Small intestine (tissue), 7 donors: ENCODE measurements around the gene AMELY. TPM values are rescaled to one million over a fixed set of nuclear protein-coding genes. Genes with fewer than 3 reads are reported as not detected.
"Not testable (repeated sequence)": the region's sequence is repeated elsewhere in the genome, so short reads cannot be mapped to it uniquely, and the experiment has no call there.

Experiments used
- DNase-seq, 2 donors: peaks; one replicate each; pipeline versions ENCODE4 v3.0.0 to v3.0.0-alpha.2; 2013
- FAIRE-seq: peaks from 2 replicates; lab custom pipeline; 2012; peaks lifted over from hg19 to GRCh38; lab: Jason Lieb, UNC
- H3K27ac ChIP-seq, 3 donors: one replicate each; pipeline ENCODE4 v1.5.1; 2013; ENCODE audit warnings: low read length in 2 of 3, mild to moderate bottlenecking in 2 of 3, control low read depth in 1 of 3, inconsistent platforms in 1 of 3, low read depth in 1 of 3, moderate library complexity in 1 of 3
- H3K27me3 ChIP-seq, 3 donors: one replicate each; pipeline ENCODE4 v1.6.1; 2013; ENCODE audit warnings: low read length in 3 of 3, inconsistent platforms in 1 of 3; ENCODE audit not compliant: control insufficient read depth in 3 of 3, insufficient read depth in 3 of 3
- H3K36me3 ChIP-seq, 3 donors: one replicate each; pipeline ENCODE4 v1.6.1; 2013; ENCODE audit warnings: low read length in 3 of 3, inconsistent platforms in 1 of 3, low read depth in 1 of 3, mild to moderate bottlenecking in 1 of 3, moderate library complexity in 1 of 3; ENCODE audit not compliant: control insufficient read depth in 3 of 3, insufficient read depth in 2 of 3
- H3K4me1 ChIP-seq, 3 donors: one replicate each; pipeline ENCODE4 v1.6.1; 2013; ENCODE audit warnings: low read length in 2 of 3, inconsistent platforms in 1 of 3, low read depth in 1 of 3, mild to moderate bottlenecking in 1 of 3, moderate library complexity in 1 of 3; ENCODE audit not compliant: control insufficient read depth in 3 of 3, insufficient read depth in 2 of 3
- H3K4me3 ChIP-seq, 3 donors: one replicate each; pipeline ENCODE4 v1.5.1; 2013; ENCODE audit warnings: low read length in 3 of 3, control low read depth in 1 of 3, inconsistent platforms in 1 of 3, low read depth in 1 of 3, mild to moderate bottlenecking in 1 of 3, moderate library complexity in 1 of 3
- H3K9me3 ChIP-seq, 2 donors: one replicate each; pipeline ENCODE4 v1.6.1; 2013; ENCODE audit warnings: low read depth in 1 of 2, low read length in 1 of 2; ENCODE audit not compliant: control insufficient read depth in 2 of 2, insufficient read depth in 1 of 2
- WGBS, 3 donors: extraction: QIAGEN DNeasy Blood & Tissue Kit; methylation state at CpG; one replicate each; pipeline ENCODE4 v1.1.7; 2013; 5-methylcytosine and 5-hydroxymethylcytosine counted together
- polyA plus RNA-seq, 4 donors: library from polyadenylated mRNA; stranded (reverse) in 3 of 4; unstranded in 1 of 4; fragments of 200-250 nt in 3 of 4; fragments of 120-200 nt in 1 of 4; gene quantifications; one replicate each; pipeline versions ENCODE4 v1.2.1 to v1.2.3, GENCODE V29; 2013
- donor health status: healthy with polysubstance abuse.
- donor health status: control.
- donor health status: control.
- donor health status: Bipolar disorder and iron deficiency.
- donor health status: healthy.

AMELY gene
- polyA plus RNA-seq, 4 donors: not detected

DNA sequence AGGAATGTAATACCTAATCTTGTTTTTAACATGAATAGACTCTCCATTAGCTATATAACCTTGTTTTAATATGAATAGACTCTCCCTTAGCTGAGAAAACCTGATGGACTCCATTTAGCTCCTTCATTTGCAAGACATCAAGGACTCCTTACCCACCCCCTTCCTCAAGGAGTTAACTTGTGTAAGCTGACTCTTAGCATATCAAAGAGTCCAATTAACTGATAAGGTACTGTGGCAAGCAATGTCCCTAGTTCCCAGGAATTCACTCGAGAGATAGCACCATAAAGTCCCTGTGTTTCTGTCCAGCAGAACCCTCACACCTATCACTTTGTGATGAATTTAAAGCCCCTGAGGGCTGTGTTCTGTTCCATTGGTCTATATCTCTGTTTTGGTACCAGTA lies 16.3 kb downstream of the AMELY start:
- Histone ChIP-seq H3K4me3 (no peak overlapping the region), H3K9me3 (no peaks in the 10 kb centered on the region), H3K36me3 (no peaks in the 10 kb centered on the region), H3K4me1 (no peaks in the 10 kb centered on the region), H3K27ac (no peak overlapping the region), H3K27me3 (no peaks in the 10 kb centered on the region)
- WGBS, 3 donors: 6 to 12% methylated on average over 1 of the region's 1 CpG; no CpG with 5 or more reads in 1 of the 3 donors
- FAIRE-seq (no peak), DNase-seq (no peak)

- no peaks in the 10 kb centered on the region for H3K4me1 ChIP-seq
- no peak overlapping the region for H3K4me3 ChIP-seq
- H3K27me3 ChIP-seq: no peaks in the 10 kb centered on the region
- H3K27ac ChIP-seq: no peak overlapping the region
- no peaks in the 10 kb centered on the region for H3K9me3 ChIP-seq
- WGBS, 3 donors: 56 to 61% methylated on average over 3 of the region's 3 CpGs; no CpG with 5 or more reads in 1 of the 3 donors
- no peak for FAIRE-seq
- H3K36me3 ChIP-seq: no peaks in the 10 kb centered on the region
- DNase-seq: no peak
Observed at GRCh38 chrY:6894496-6894895, 17.1 kb downstream of the AMELY start.

DNA sequence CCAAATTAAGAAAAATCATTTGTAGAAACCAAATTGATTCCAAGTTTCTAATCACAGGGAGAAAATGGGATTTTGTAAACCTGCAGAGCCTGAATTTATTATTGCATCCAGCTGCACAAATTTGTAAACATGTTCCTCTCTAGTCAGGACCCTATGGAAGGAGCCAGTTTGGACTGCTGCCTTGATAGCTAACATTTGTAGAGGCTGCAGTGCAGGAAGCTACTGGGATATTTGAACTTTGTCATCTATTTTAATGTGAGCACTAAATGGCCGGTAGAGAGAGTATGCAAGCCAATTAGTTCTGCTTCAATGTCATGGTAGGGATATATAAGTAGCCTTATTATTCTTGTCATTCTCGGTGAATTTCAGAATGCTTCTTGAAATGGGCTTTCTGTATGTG lies 62.2 kb downstream of the AMELY start:
- WGBS, 3 donors: 57% methylated on average over 2 of the region's 2 CpGs; no CpG with 5 or more reads in 1 of the 3 donors
- no peaks in the 10 kb centered on the region for H3K36me3 ChIP-seq
- no peaks in the 10 kb centered on the region for H3K4me1 ChIP-seq
- no peak overlapping the region for H3K4me3 ChIP-seq
- DNase-seq (no peak), FAIRE-seq (no peak)
- H3K27me3 ChIP-seq: no peaks in the 10 kb centered on the region
- H3K9me3 ChIP-seq: no peaks in the 10 kb centered on the region
- H3K27ac ChIP-seq: no peak overlapping the region

- DNase-seq, H3K4me3 ChIP-seq, FAIRE-seq, H3K9me3 ChIP-seq, H3K4me1 ChIP-seq, H3K27me3 ChIP-seq, H3K36me3 ChIP-seq, H3K27ac ChIP-seq: not testable (repeated sequence)
- 47 to 64% methylated on average over 2 of the region's 2 CpGs; no CpG with 5 or more reads in 1 of the 3 donors for WGBS, 3 donors
Observed at GRCh38 chrY:6842650-6843049, 68.9 kb downstream of the AMELY start.

Other genes with a start within 250 kb of the AMELY start
- gene TBL1Y, start 1.1 kb downstream of the AMELY start, polyA plus RNA-seq: 1 to 10 TPM in 1 of 4 donors, under 1 TPM in 1, not detected in 2; 0.03 to 2.6 TPM